ENCODE measurements around the gene PLEKHN1.

The PLEKHN1 gene

GRCh38 chr1:929712-930632, 36.3 kb upstream of the PLEKHN1 start:
- ATAC-seq, result no peak

GRCh38 chr1:930633-931138, 35.6 kb upstream of the PLEKHN1 start:
- DNase-seq (no peak), ATAC-seq (no peak)

More at GRCh38 chr1:929712-930632, 36.3 kb upstream of the PLEKHN1 start:
- no peak for DNase-seq

GRCh38 chr1:931380-932172, 34.7 kb upstream of the PLEKHN1 start:
- ATAC-seq (no peak), DNase-seq (no peak)

GRCh38 chr1:932173-932510, 34.1 kb upstream of the PLEKHN1 start:
- DNase-seq (no peak), ATAC-seq (no peak)

- no peak for ATAC-seq
- no peak for DNase-seq
Measured at GRCh38 chr1:932776-933602, 33.3 kb upstream of the PLEKHN1 start.

- no peak for ATAC-seq
- no peak for DNase-seq
Measured at GRCh38 chr1:933603-933940, 32.7 kb upstream of the PLEKHN1 start.

- no peak for DNase-seq
- ATAC-seq, result no peak
Measured at GRCh38 chr1:934991-935750, 31.1 kb upstream of the PLEKHN1 start.

GRCh38 chr1:935751-936231, 30.5 kb upstream of the PLEKHN1 start:
- DNase-seq (no peak), ATAC-seq (no peak)

GRCh38 chr1:936348-937264, 29.7 kb upstream of the PLEKHN1 start:
- no peak for ATAC-seq
- no peak for DNase-seq

- DNase-seq, result no peak
- ATAC-seq, result no peak
Measured at GRCh38 chr1:937521-937920, 28.8 kb upstream of the PLEKHN1 start.

- ATAC-seq, result no peak
- DNase-seq, result no peak
Measured at GRCh38 chr1:938088-938683, 28.1 kb upstream of the PLEKHN1 start.

- no peak for ATAC-seq
Measured at GRCh38 chr1:938711-939489, 27.4 kb upstream of the PLEKHN1 start.

GRCh38 chr1:939511-940106, 26.7 kb upstream of the PLEKHN1 start:
- DNase-seq (no peak), ATAC-seq (no peak)

More at GRCh38 chr1:938711-939489, 27.4 kb upstream of the PLEKHN1 start:
- no peak for DNase-seq

GRCh38 chr1:940107-941014, 25.9 kb upstream of the PLEKHN1 start:
- ATAC-seq, result no peak
- no peak for DNase-seq

- ATAC-seq (no peak), DNase-seq (no peak)
Measured at GRCh38 chr1:941015-941587, 25.2 kb upstream of the PLEKHN1 start.

GRCh38 chr1:941588-942383, 24.5 kb upstream of the PLEKHN1 start:
- ATAC-seq (no peak), DNase-seq (peak; percentile 41)

Data from stimulated activated naive CD8-positive, alpha-beta T cell treated with anti-CD3 and anti-CD28 coated beads, Interleukin-15, Interleukin-2, amounts not matched to agents 100 U/mL and 50 U/mL, for 24 hours (primary cell).